ENCODE measurements around the gene NKX2-2. TPM values are rescaled to one million over a fixed set of nuclear protein-coding genes. Genes with fewer than 3 reads are reported as not detected.

Gene NKX2-2
- total RNA-seq, 1 donor from 2014 or later, result not detected

GRCh38 chr20:21518292-21518991 is 4.6 kb upstream of the NKX2-2 start:
- Mint-ChIP-seq H3K27me3 (ENCODE audit: low read depth) (peaks cover 75% of the 10 kb centered on the region), H3K27ac (ENCODE audit: unreplicated experiment) (no peak overlapping the region), H3K9me3 (ENCODE audit: low read depth) (no peaks in the 10 kb centered on the region), H3K4me1 (ENCODE audit: low read depth) (peaks cover 24% of the 10 kb centered on the region), H3K36me3 (ENCODE audit: low read depth) (peaks cover 10% of the 10 kb centered on the region), H3K4me3 (ENCODE audit: unreplicated experiment) (no peak overlapping the region)
- no peak for TF ChIP-seq CTCF (IDR thresholded peaks at IDR 0.05)
- DNase-seq (ENCODE audit: low spot score), result no peak

GRCh38 chr20:21517566-21518277 is 3.9 kb upstream of the NKX2-2 start:
- TF ChIP-seq CTCF (IDR thresholded peaks at IDR 0.05), result no peak
- H3K27me3 Mint-ChIP-seq (ENCODE audit: low read depth), result peaks cover 73% of the 10 kb centered on the region
- peaks cover 8% of the 10 kb centered on the region for H3K36me3 Mint-ChIP-seq (ENCODE audit: low read depth)
- no peak overlapping the region for H3K4me3 Mint-ChIP-seq (ENCODE audit: unreplicated experiment)
- H3K27ac Mint-ChIP-seq (ENCODE audit: unreplicated experiment), result no peak overlapping the region
- no peaks in the 10 kb centered on the region for H3K9me3 Mint-ChIP-seq (ENCODE audit: low read depth)
- DNase-seq (ENCODE audit: low spot score), result no peak
- peaks cover 26% of the 10 kb centered on the region for H3K4me1 Mint-ChIP-seq (ENCODE audit: low read depth)

DNA sequence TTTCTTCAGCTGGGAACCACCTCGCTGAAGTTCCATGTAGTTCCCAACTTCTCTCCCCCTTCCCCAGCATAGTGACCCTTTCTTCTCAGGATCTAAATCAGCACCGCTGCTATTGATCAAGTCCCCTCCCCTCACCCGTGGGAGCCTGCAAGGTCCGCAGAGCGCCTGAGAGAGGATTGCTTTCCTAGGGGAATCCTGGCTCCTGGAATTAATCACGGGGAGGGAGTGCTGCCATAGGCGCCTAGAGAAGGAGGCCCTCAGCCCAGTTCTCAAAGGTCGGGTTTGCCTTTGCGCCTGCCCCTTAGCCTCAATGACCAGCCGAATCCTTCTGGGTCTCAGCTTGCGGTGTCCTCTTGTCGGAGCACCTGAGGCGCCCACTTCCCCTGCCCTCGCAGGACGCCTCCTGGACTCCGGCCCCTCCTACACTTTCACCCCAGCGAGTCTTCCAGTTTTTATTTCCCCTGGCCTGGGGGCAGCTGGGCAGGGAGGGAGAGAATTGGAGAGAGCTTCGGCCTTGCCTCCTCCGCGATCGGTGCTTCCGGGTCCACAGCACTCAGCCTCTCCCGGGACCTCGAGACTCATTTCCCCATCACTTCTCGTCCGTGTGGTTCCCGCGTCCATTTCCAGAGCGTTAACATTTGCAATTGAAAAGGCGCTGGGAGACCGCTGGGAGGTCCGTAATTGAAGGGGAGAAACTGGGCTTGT is 3.1 kb upstream of the NKX2-2 start:
- no peak for DNase-seq (ENCODE audit: low spot score)
- H3K36me3 Mint-ChIP-seq (ENCODE audit: low read depth), result peaks cover 8% of the 10 kb centered on the region
- no peaks in the 10 kb centered on the region for H3K9me3 Mint-ChIP-seq (ENCODE audit: low read depth)
- H3K27ac Mint-ChIP-seq (ENCODE audit: unreplicated experiment), result no peak overlapping the region
- TF ChIP-seq CTCF (IDR thresholded peaks at IDR 0.05), result no peak
- H3K4me1 Mint-ChIP-seq (ENCODE audit: low read depth), result peaks cover 31% of the 10 kb centered on the region
- H3K27me3 Mint-ChIP-seq (ENCODE audit: low read depth), result peaks cover 77% of the 10 kb centered on the region
- H3K4me3 Mint-ChIP-seq (ENCODE audit: unreplicated experiment), result no peak overlapping the region

GRCh38 chr20:21516180-21516567 is 2.3 kb upstream of the NKX2-2 start:
- Mint-ChIP-seq H3K27me3 (ENCODE audit: low read depth) (peaks cover 80% of the 10 kb centered on the region), H3K4me3 (ENCODE audit: unreplicated experiment) (no peak overlapping the region), H3K36me3 (ENCODE audit: low read depth) (peaks cover 8% of the 10 kb centered on the region), H3K9me3 (ENCODE audit: low read depth) (no peaks in the 10 kb centered on the region), H3K27ac (ENCODE audit: unreplicated experiment) (no peak overlapping the region), H3K4me1 (ENCODE audit: low read depth) (peaks cover 33% of the 10 kb centered on the region)
- TF ChIP-seq CTCF (IDR thresholded peaks at IDR 0.05), result no peak
- DNase-seq (ENCODE audit: low spot score), result no peak
